OCI-LY3 (cell line): ENCODE results near the gene KIF3B.

Experiments used
- H2AFZ ChIP-seq: fragments of 200-600, 300-600 bp; shearing (Covaris generic); 2 replicates; pipeline ENCODE4 v1.6.0; 2014; ENCODE audit warnings: antibody characterized with exemption, low read depth, low read length
- H3K27ac ChIP-seq: fragments of 200-600, 300-600 bp; sonication (generic); 2 replicates; pipeline ENCODE4 v1.5.1; 2014; ENCODE audit warnings: mild to moderate bottlenecking, low read length, moderate library complexity, mixed read lengths
- H3K27me3 ChIP-seq: fragments of 200-600, 300-600 bp; sonication (generic); 2 replicates; pipeline ENCODE4 v1.6.1; 2014; ENCODE audit warnings: low read depth, low read length, mixed read lengths
- H3K36me3 ChIP-seq: fragments of 200-600, 300-600 bp; sonication (generic); replicated peaks from 2 replicates; pipeline ENCODE3; 2014; ENCODE audit warnings: low read depth, low read length, mixed read lengths
- H3K4me1 ChIP-seq: fragments of 300-600, 200-600 bp; sonication (generic); 2 replicates; pipeline ENCODE4 v1.6.1; 2014; ENCODE audit warnings: low read length, mixed read lengths
- H3K4me2 ChIP-seq: fragments of 200-600, 300-600 bp; sonication (generic); 2 replicates; pipeline ENCODE4 v1.6.1; 2014; ENCODE audit warnings: low read length, mixed read lengths
- H3K4me3 ChIP-seq: fragments of 300-600, 200-600 bp; sonication (generic); 2 replicates; pipeline ENCODE4 v1.5.1; 2014; ENCODE audit warnings: antibody characterized with exemption, mild to moderate bottlenecking, low read length, moderate library complexity
- H3K79me2 ChIP-seq: fragments of 300-600, 200-600 bp; shearing (Covaris generic); 2 replicates; pipeline ENCODE4 v1.6.1; 2014; ENCODE audit warnings: mild to moderate bottlenecking, low read length, mixed read lengths
- H3K9ac ChIP-seq: fragments of 300-600, 200-600 bp; shearing (Covaris generic); 2 replicates; pipeline ENCODE4 v1.6.0; 2014; ENCODE audit warnings: mild to moderate bottlenecking, low read length, moderate library complexity
- H3K9me3 ChIP-seq: fragments of 200-600, 300-600 bp; shearing (Covaris generic); 2 replicates; pipeline ENCODE4 v1.6.1; 2014; ENCODE audit warnings: low read length, mixed read lengths; ENCODE audit not compliant: insufficient read depth
- H4K20me1 ChIP-seq: fragments of 200-600, 300-600 bp; sonication (generic); 2 replicates; pipeline ENCODE4 v1.6.1; 2016; ENCODE audit warnings: low read length, mixed read lengths; ENCODE audit not compliant: insufficient read depth
- CTCF ChIP-seq: fragments of 200-600, 300-600 bp; sonication (generic); IDR thresholded peaks from 2 replicates; pipeline ENCODE4 v1.5.1; 2014; ENCODE audit warnings: antibody characterized with exemption, low read length, low read depth
- EZH2phosphoT487 ChIP-seq: fragments of 200-600 bp; shearing (Covaris generic); IDR thresholded peaks from 2 replicates; pipeline ENCODE4 v1.6.1; 2018; ENCODE audit warnings: antibody characterized with exemption, mixed run types, low read depth

The KIF3B gene

GRCh38 chr20:32296412-32296811 lies 19.0 kb downstream of the KIF3B start:
- no peak for TF ChIP-seq EZH2phosphoT487
- no peak for TF ChIP-seq CTCF
- peaks cover 22% of the 10 kb centered on the region for H4K20me1 ChIP-seq
- H3K27me3 ChIP-seq, result no peaks in the 10 kb centered on the region
- no peaks in the 10 kb centered on the region for H3K36me3 ChIP-seq
- H3K9me3 ChIP-seq, result no peaks in the 10 kb centered on the region
- no peak overlapping the region for H3K9ac ChIP-seq
- no peak overlapping the region for H2AFZ ChIP-seq
- no peaks in the 10 kb centered on the region for H3K4me1 ChIP-seq
- no peak overlapping the region for H3K27ac ChIP-seq
- no peak overlapping the region for H3K4me2 ChIP-seq
- no peak overlapping the region for H3K4me3 ChIP-seq
- peaks cover 18% of the 10 kb centered on the region for H3K79me2 ChIP-seq

- Histone ChIP-seq H3K27me3 (no peaks in the 10 kb centered on the region), H4K20me1 (peaks cover 22% of the 10 kb centered on the region), H3K79me2 (peaks cover 22% of the 10 kb centered on the region), H3K9me3 (no peaks in the 10 kb centered on the region), H3K9ac (no peak overlapping the region), H2AFZ (no peak overlapping the region), H3K4me2 (no peak overlapping the region), H3K27ac (no peak overlapping the region), H3K4me3 (no peak overlapping the region), H3K36me3 (no peaks in the 10 kb centered on the region), H3K4me1 (no peaks in the 10 kb centered on the region)
- no peak for TF ChIP-seq CTCF
- no peak for TF ChIP-seq EZH2phosphoT487
Observed at GRCh38 chr20:32296819-32297420, 19.5 kb downstream of the KIF3B start.

GRCh38 chr20:32297439-32297838 lies 20.0 kb downstream of the KIF3B start:
- no peak overlapping the region for H2AFZ ChIP-seq
- no peak overlapping the region for H3K9ac ChIP-seq
- no peak for TF ChIP-seq EZH2phosphoT487
- TF ChIP-seq CTCF, result no peak
- no peak overlapping the region for H3K4me3 ChIP-seq
- no peak overlapping the region for H3K27ac ChIP-seq
- H3K36me3 ChIP-seq, result no peaks in the 10 kb centered on the region
- no peaks in the 10 kb centered on the region for H3K27me3 ChIP-seq
- H3K4me1 ChIP-seq, result no peaks in the 10 kb centered on the region
- peaks cover 22% of the 10 kb centered on the region for H4K20me1 ChIP-seq
- H3K4me2 ChIP-seq, result no peak overlapping the region
- peaks cover 22% of the 10 kb centered on the region for H3K79me2 ChIP-seq
- no peaks in the 10 kb centered on the region for H3K9me3 ChIP-seq

GRCh38 chr20:32300647-32301046 lies 23.2 kb downstream of the KIF3B start:
- no peak for TF ChIP-seq CTCF
- no peak for TF ChIP-seq EZH2phosphoT487
- Histone ChIP-seq H3K27ac (no peak overlapping the region), H3K36me3 (no peaks in the 10 kb centered on the region), H3K4me3 (no peak overlapping the region), H3K79me2 (peaks cover 22% of the 10 kb centered on the region), H3K27me3 (no peaks in the 10 kb centered on the region), H4K20me1 (peaks cover 16% of the 10 kb centered on the region), H3K4me1 (no peaks in the 10 kb centered on the region), H3K4me2 (no peak overlapping the region), H3K9ac (no peak overlapping the region), H3K9me3 (no peaks in the 10 kb centered on the region), H2AFZ (no peak overlapping the region)
